GM12878 (cell line): ENCODE results near the gene EME2. TPM values are rescaled to one million over a fixed set of nuclear protein-coding genes. Genes with fewer than 3 reads are reported as not detected.
A peak's percentile ranks its signal among the peaks of the same experiment; 100 is the strongest.

ENCODE experiments used
- ATAC-seq: fragments of 200-7000 bp; cut with Tn5 transposase; 3 replicates; pipeline ENCODE4 v1.9.1; 2020; ENCODE audit warnings: mild to moderate bottlenecking, moderate library complexity
- BruUV-seq: library from RNA; stranded (reverse); fragments of 400-500 nt; replicated peaks from 2 replicates; lab custom pipeline; 2021; lab: Mats Ljungman, UMichigan
- CTCF ChIA-PET: fragments of 300-600 bp; sonication (Branson Sonifier 250); formaldehyde crosslinking; extraction: SDS; loops from one replicate; lab custom pipeline; 2021; ENCODE audit warnings: inconsistent platforms; lab: Yijun Ruan, JAX
- POLR2A ChIA-PET: fragments of 350-600 bp; formaldehyde crosslinking; extraction: SDS; loops from one replicate; lab custom pipeline; 2021; ENCODE audit warnings: inconsistent platforms; lab: Charles Lee
- RAD21 ChIA-PET: fragments of 300-600 bp; sonication (Branson Sonifier 250); formaldehyde crosslinking; loops from one replicate; lab custom pipeline; 2023; ENCODE audit warnings: antibody characterized with exemption; ENCODE audit not compliant: unreplicated experiment; lab: Charles Lee
- SMC1A ChIA-PET: fragments of 300-600 bp; sonication (Branson Sonifier 250); formaldehyde crosslinking; loops from one replicate; lab custom pipeline; 2023; ENCODE audit not compliant: unreplicated experiment, uncharacterized antibody; lab: Charles Lee
- DNase-seq: peaks from one replicate; pipeline ENCODE4 v3.0.0-alpha.2; 2011; ENCODE audit warnings: low read depth, low spot score
- FAIRE-seq: peaks from 3 replicates; lab custom pipeline; 2011; peaks lifted over from hg19 to GRCh38; lab: Jason Lieb, UNC
- H2AFZ ChIP-seq: 2 replicates; pipeline ENCODE4 v1.6.0; 2011; ENCODE audit warnings: low read depth, low read length, control low read depth; ENCODE audit not compliant: control insufficient read depth
- H3K27ac ChIP-seq: 2 replicates; pipeline ENCODE4 v1.5.1; 2011; ENCODE audit warnings: control low read depth; ENCODE audit not compliant: control insufficient read depth, insufficient read depth
- H3K27me3 ChIP-seq, 2 experiments: replicated peaks in 1 of 2; 2 replicates each; pipeline versions ENCODE4 v1.6.0 to v1.6.1; 2011; ENCODE audit warnings: low read length in 1 of 2; ENCODE audit not compliant: control insufficient read depth in 2 of 2, insufficient read depth in 2 of 2
- H3K36me3 ChIP-seq, 2 experiments: 2 replicates each; pipeline ENCODE4 v1.5.1; 2011; ENCODE audit warnings: low read length in 1 of 2; ENCODE audit not compliant: control insufficient read depth in 2 of 2, insufficient read depth in 2 of 2
- H3K4me1 ChIP-seq: 2 replicates; pipeline ENCODE4 v1.6.1; 2011; ENCODE audit warnings: mild to moderate bottlenecking, low read length, moderate library complexity, mixed read lengths; ENCODE audit not compliant: control insufficient read depth, insufficient read depth
- H3K4me2 ChIP-seq: 2 replicates; pipeline ENCODE4 v1.6.0; 2011; ENCODE audit warnings: control low read depth; ENCODE audit not compliant: control insufficient read depth, insufficient read depth
- H3K4me3 ChIP-seq: fragments of 200-600 bp; sonication (generic); 2 replicates; pipeline ENCODE4 v1.5.1; 2016
- H3K79me2 ChIP-seq: 2 replicates; pipeline ENCODE4 v1.6.0; 2011; ENCODE audit warnings: low read length; ENCODE audit not compliant: control insufficient read depth, insufficient read depth
- H3K9ac ChIP-seq: 2 replicates; pipeline ENCODE4 v1.8.0; 2011; ENCODE audit warnings: low read length, control low read depth, mixed read lengths; ENCODE audit not compliant: control insufficient read depth, insufficient read depth
- H3K9me3 ChIP-seq: replicated peaks from 3 replicates; pipeline ENCODE4 v1.5.1; 2011; ENCODE audit warnings: mild to moderate bottlenecking, low read length; ENCODE audit not compliant: control insufficient read depth, insufficient read depth
- H4K20me1 ChIP-seq: 2 replicates; pipeline ENCODE4 v1.6.0; 2011; ENCODE audit not compliant: control insufficient read depth, insufficient read depth
- HDAC2 ChIP-seq: fragments of 200-600 bp; sonication (generic); IDR thresholded peaks from 2 replicates; pipeline ENCODE4 v1.6.1; 2017
- POLR2A ChIP-seq: IDR thresholded peaks from 2 replicates; pipeline ENCODE4 v1.6.1; 2011; ENCODE audit warnings: low read depth, mild to moderate bottlenecking, low read length
- ZNF24 ChIP-seq: fragments of 450-650 bp; IDR thresholded peaks from 2 replicates; pipeline ENCODE4 v1.6.1; 2017; ENCODE audit warnings: antibody characterized with exemption, mild to moderate bottlenecking
- WGBS: methylation state at CpG from one replicate; pipeline ENCODE4 v1.1.6; 2016; ENCODE audit warnings: low lambda C conversion rate; ENCODE audit not compliant: insufficient replicate concordance, insufficient coverage; ENCODE audit errors: missing lambda C conversion rate; 5-methylcytosine and 5-hydroxymethylcytosine counted together
- in situ Hi-C: fragments of 300-500 bp; cut with MboI; formaldehyde crosslinking; loops from 9 replicates; pipeline ENCODE4 v1.14.3; 2018; ENCODE audit warnings: mixed read lengths
- intact Hi-C: fragments of 100-400 bp; cut with micrococcal nuclease; formaldehyde crosslinking; loops from one replicate; pipeline ENCODE4 v1.14.2; 2022; ENCODE audit not compliant: unreplicated experiment
- polyA plus RNA-seq, 11 experiments: library from polyadenylated mRNA; depleted of rRNA in 4 of 11; unstranded in 6 of 11; stranded (reverse) in 5 of 11; fragments of >200 nt; fragmentation: Nextera tagmentation in 4 of 11; fragmentation: Illumina TruSeq in 1 of 11; extraction: Ambion mirVana in 4 of 11; extraction: Trizol in 1 of 11; gene quantifications; 1 replicate in 1 of 11; 2 replicates in 10 of 11; pipeline versions ENCODE4 v1.2.1 to v1.2.3, GENCODE V29; 2011 to 2016; ENCODE audit warnings: inconsistent platforms in 2 of 11, missing spikeins in 2 of 11, low read depth in 1 of 11
- total RNA-seq, 4 experiments: library from RNA; depleted of rRNA in 3 of 4; stranded (reverse); fragments of >200 nt in 3 of 4; fragmentation: Illumina TruSeq in 1 of 4; extraction: Trizol in 1 of 4; gene quantifications; 2 replicates each; pipeline versions ENCODE4 v1.2.1 to v1.2.3, GENCODE V29; 2013 to 2021
- TF ChIP-seq, protein P1 (sequence below): fragments of 450-650 bp; IDR thresholded peaks from 2 replicates; pipeline ENCODE4 v1.6.1; 2017; ENCODE audit warnings: low read depth, mild to moderate bottlenecking, moderate library complexity

EME2 gene
- total and polyA plus RNA-seq, 10 of the 15 experiments (the other 5 are each of a cell fraction or from before 2014, with no cell fraction given), result 0.29 to 16.9 (median 4.1) TPM

DNA sequence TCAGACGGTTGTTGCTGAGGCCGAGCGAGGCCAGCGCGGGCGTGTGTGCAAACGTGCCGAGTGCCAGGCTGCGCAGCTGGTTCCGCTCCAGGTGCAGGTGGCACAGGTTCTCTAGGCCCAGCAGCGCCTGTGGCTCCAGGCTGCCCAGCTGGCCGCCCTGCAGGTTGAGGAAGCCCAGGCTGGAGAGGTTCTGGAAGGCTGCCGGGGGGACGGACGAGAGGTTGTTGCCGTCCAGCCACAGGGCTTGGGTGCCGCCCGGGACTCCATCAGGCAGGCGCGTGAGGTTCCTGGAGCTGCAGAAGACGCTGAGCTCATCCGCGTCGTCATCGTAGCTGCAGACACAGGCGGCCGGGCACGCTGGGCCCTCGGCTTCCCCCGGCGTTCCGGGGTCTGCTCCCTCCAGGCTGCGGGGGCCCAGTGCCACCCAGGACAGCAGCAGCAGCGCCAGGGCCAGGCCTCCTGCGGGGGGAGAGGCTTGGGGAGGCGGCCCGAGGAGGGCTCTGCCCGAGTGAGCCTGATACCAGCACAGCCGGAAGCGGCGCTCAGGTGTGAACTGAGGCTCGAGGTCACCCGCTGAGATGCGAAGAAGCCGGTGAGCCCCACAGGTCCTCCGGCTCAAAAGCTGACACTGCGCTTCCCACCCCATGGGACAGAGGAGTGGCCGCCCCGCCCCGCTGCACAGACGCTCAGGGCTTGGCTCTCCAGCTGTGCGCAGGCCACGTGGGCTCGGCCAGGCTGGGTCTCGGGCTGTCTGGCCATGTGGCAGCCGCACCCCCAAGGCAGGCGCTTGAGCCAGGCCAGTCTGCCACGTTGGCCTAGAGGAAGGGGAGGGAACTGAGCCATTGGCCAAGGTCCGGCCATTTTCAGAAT lies 19.6 kb downstream of the EME2 start:
- WGBS, result 94% methylated on average over 42 of the region's 59 CpGs
- no peak overlapping the region for H3K4me3 ChIP-seq
- no peak overlapping the region for H3K9ac ChIP-seq
- no peak overlapping the region for H3K27ac ChIP-seq
- peaks cover 0 to 9% of the 10 kb centered on the region in 2 experiments; a peak in 3 of 4 replicates for H3K36me3 ChIP-seq
- H2AFZ ChIP-seq, result no peak overlapping the region
- no TSS peak for BruUV-seq
- SMC1A ChIA-PET, result no interaction called here
- no peak for FAIRE-seq
- POLR2A ChIA-PET, result interaction anchor here (1.0 kb wide), 1 partner anchor 14 kb away, joined by 4 read pairs; no protein-coding TSS in a partner anchor
- RAD21 ChIA-PET, result no interaction called here
- no peaks in the 10 kb centered on the region for H3K9me3 ChIP-seq
- CTCF ChIA-PET, result no interaction called here
- H3K4me1 ChIP-seq, result no peaks in the 10 kb centered on the region
- no peaks in the 10 kb centered on the region for H3K27me3 ChIP-seq
- H3K79me2 ChIP-seq, result no peaks in the 10 kb centered on the region; the same call in 1 of the 2 replicates
- in situ Hi-C loops (no loop called here), intact Hi-C loops (no loop called here)
- no peaks in the 10 kb centered on the region for H4K20me1 ChIP-seq
- TF ChIP-seq HDAC2 (no peak), POLR2A (peak; percentile 38; the same call in 1 of the 2 replicates), ZNF24 (no peak)
- TF ChIP-seq, protein P1, sequence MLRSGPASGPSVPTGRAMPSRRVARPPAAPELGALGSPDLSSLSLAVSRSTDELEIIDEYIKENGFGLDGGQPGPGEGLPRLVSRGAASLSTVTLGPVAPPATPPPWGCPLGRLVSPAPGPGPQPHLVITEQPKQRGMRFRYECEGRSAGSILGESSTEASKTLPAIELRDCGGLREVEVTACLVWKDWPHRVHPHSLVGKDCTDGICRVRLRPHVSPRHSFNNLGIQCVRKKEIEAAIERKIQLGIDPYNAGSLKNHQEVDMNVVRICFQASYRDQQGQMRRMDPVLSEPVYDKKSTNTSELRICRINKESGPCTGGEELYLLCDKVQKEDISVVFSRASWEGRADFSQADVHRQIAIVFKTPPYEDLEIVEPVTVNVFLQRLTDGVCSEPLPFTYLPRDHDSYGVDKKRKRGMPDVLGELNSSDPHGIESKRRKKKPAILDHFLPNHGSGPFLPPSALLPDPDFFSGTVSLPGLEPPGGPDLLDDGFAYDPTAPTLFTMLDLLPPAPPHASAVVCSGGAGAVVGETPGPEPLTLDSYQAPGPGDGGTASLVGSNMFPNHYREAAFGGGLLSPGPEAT, result no peak
- no peak overlapping the region for H3K4me2 ChIP-seq
- ATAC-seq, result no peak
- DNase-seq, result no peak
